ENCODE data around the gene SLC20A1.

Gene SLC20A1

GRCh38 chr2:112705575-112705974 lies 59.8 kb downstream of the SLC20A1 start:
- TF ChIP-seq POLR2AphosphoS5 (IDR thresholded peaks at IDR 0.05; ENCODE audit: low read depth, low read length): no peak
- no peak for TF ChIP-seq FOXP2 (optimal IDR thresholded peaks at IDR 0.05; ENCODE audit: borderline replicate concordance, extremely low read depth, extremely low read length, insufficient read depth)
- no peak for TF ChIP-seq TAF1 (IDR thresholded peaks at IDR 0.05; ENCODE audit: borderline replicate concordance, insufficient read depth, low read length)
- TF ChIP-seq SIN3A (IDR thresholded peaks at IDR 0.05; ENCODE audit: borderline replicate concordance, insufficient read depth, low read length): no peak
- no peak for TF ChIP-seq REST (IDR thresholded peaks at IDR 0.05; ENCODE audit: insufficient read depth in 1 of 2, low read depth in 2 of 2, low read length in 2 of 2)

- TF ChIP-seq REST (IDR thresholded peaks at IDR 0.05; ENCODE audit: insufficient read depth in 1 of 2, low read depth in 2 of 2, low read length in 2 of 2) (no peak), FOXP2 (optimal IDR thresholded peaks at IDR 0.05; ENCODE audit: borderline replicate concordance, extremely low read depth, extremely low read length, insufficient read depth) (peak; percentile 19), SIN3A (IDR thresholded peaks at IDR 0.05; ENCODE audit: borderline replicate concordance, insufficient read depth, low read length) (no peak), POLR2AphosphoS5 (IDR thresholded peaks at IDR 0.05; ENCODE audit: low read depth, low read length) (no peak), TAF1 (IDR thresholded peaks at IDR 0.05; ENCODE audit: borderline replicate concordance, insufficient read depth, low read length) (no peak)
Observed at GRCh38 chr2:112706170-112706664, 60.5 kb downstream of the SLC20A1 start.

- TF ChIP-seq SIN3A (IDR thresholded peaks at IDR 0.05; ENCODE audit: borderline replicate concordance, insufficient read depth, low read length): no peak
- no peak for TF ChIP-seq REST (IDR thresholded peaks at IDR 0.05; ENCODE audit: insufficient read depth in 1 of 2, low read depth in 2 of 2, low read length in 2 of 2)
- no peak for TF ChIP-seq FOXP2 (optimal IDR thresholded peaks at IDR 0.05; ENCODE audit: borderline replicate concordance, extremely low read depth, extremely low read length, insufficient read depth)
- TF ChIP-seq POLR2AphosphoS5 (IDR thresholded peaks at IDR 0.05; ENCODE audit: low read depth, low read length): no peak
- TF ChIP-seq TAF1 (IDR thresholded peaks at IDR 0.05; ENCODE audit: borderline replicate concordance, insufficient read depth, low read length): no peak
Observed at GRCh38 chr2:112708968-112709367, 63.2 kb downstream of the SLC20A1 start.

GRCh38 chr2:112709703-112710102 lies 64.0 kb downstream of the SLC20A1 start:
- no peak for TF ChIP-seq TAF1 (IDR thresholded peaks at IDR 0.05; ENCODE audit: borderline replicate concordance, insufficient read depth, low read length)

- TF ChIP-seq TAF1 (IDR thresholded peaks at IDR 0.05; ENCODE audit: borderline replicate concordance, insufficient read depth, low read length) (no peak), REST (IDR thresholded peaks at IDR 0.05; ENCODE audit: insufficient read depth in 1 of 2, low read depth in 2 of 2, low read length in 2 of 2) (no peak), POLR2AphosphoS5 (IDR thresholded peaks at IDR 0.05; ENCODE audit: low read depth, low read length) (no peak), SIN3A (IDR thresholded peaks at IDR 0.05; ENCODE audit: borderline replicate concordance, insufficient read depth, low read length) (no peak), FOXP2 (optimal IDR thresholded peaks at IDR 0.05; ENCODE audit: borderline replicate concordance, extremely low read depth, extremely low read length, insufficient read depth) (no peak)
Observed at GRCh38 chr2:112710956-112711750, 65.4 kb downstream of the SLC20A1 start.

All from PFSK-1 (cell line).